CD4-positive, alpha-beta T cell treated with Interleukin-2 at 100 ng/mL for 4 hours (primary cell): ENCODE results near the gene EME1.
"Not testable (repeated sequence)": the region's sequence is repeated elsewhere in the genome, so short reads cannot be mapped to it uniquely, and the experiment has no call there.

Experiments
- DNase-seq: peaks from one replicate; pipeline ENCODE4 v3.0.0-alpha.2; 2020; ENCODE audit warnings: low spot score

Gene EME1

GRCh38 chr17:50394711-50395110, 21.7 kb downstream of the EME1 start:
- no peak for DNase-seq

GRCh38 chr17:50396261-50397110, 23.5 kb downstream of the EME1 start:
- peak; percentile 2 for DNase-seq

GRCh38 chr17:50397111-50397918, 24.3 kb downstream of the EME1 start, which contains the start of gene LRRC59:
Gene LRRC59 (minus strand): TSS chr17:50397523. CDS start chr17:50397317, 206 bp downstream.
- DNase-seq: peak; percentile 94

- DNase-seq: no peak
These were observed 24.9 kb downstream of the EME1 start for GRCh38 chr17:50397919-50398285.

- not testable (repeated sequence) for DNase-seq
These were observed 25.6 kb downstream of the EME1 start for GRCh38 chr17:50398672-50399071.

- DNase-seq: not testable (repeated sequence)
These were observed 26.6 kb downstream of the EME1 start for GRCh38 chr17:50399591-50399990.

GRCh38 chr17:50405351-50405750, 32.3 kb downstream of the EME1 start:
- DNase-seq: not testable (repeated sequence)

GRCh38 chr17:50406578-50406977, 33.5 kb downstream of the EME1 start:
- no peak for DNase-seq

GRCh38 chr17:50407921-50408320, 34.9 kb downstream of the EME1 start:
- DNase-seq: no peak

GRCh38 chr17:50412188-50412732, 39.2 kb downstream of the EME1 start:
- no peak for DNase-seq

GRCh38 chr17:50414808-50415207, 41.8 kb downstream of the EME1 start:
- no peak for DNase-seq

- not testable (repeated sequence) for DNase-seq
These were observed 46.5 kb downstream of the EME1 start for GRCh38 chr17:50419577-50419976.

GRCh38 chr17:50420419-50421112, 47.5 kb downstream of the EME1 start:
- DNase-seq: no peak

- no peak for DNase-seq
These were observed 48.5 kb downstream of the EME1 start for GRCh38 chr17:50421308-50422051.

- DNase-seq: no peak
These were observed 49.7 kb downstream of the EME1 start for GRCh38 chr17:50422738-50423137.

- DNase-seq: no peak
These were observed 50.6 kb downstream of the EME1 start for GRCh38 chr17:50423553-50424159.

- DNase-seq: no peak
These were observed 51.4 kb downstream of the EME1 start for GRCh38 chr17:50424246-50424995.

- DNase-seq: no peak
These were observed 52.1 kb downstream of the EME1 start for GRCh38 chr17:50424996-50425681.

- DNase-seq: peak; percentile 66
These were observed 52.8 kb downstream of the EME1 start, which contains the start of gene ACSF2 for GRCh38 chr17:50425682-50426471. Gene ACSF2 (plus strand): TSS chr17:50426218. CDS start chr17:50426262, 44 bp downstream.
